GM19395 (cell line): Measurements from ENCODE around the gene PFKP.

Source experiments
- ATAC-seq: cut with Tn5 transposase; IDR thresholded peaks from one replicate; pipeline ENCODE4 v1.9.1; 2021; ENCODE audit warnings: mild to moderate bottlenecking, moderate library complexity; ENCODE audit not compliant: unreplicated experiment

PFKP gene

DNA sequence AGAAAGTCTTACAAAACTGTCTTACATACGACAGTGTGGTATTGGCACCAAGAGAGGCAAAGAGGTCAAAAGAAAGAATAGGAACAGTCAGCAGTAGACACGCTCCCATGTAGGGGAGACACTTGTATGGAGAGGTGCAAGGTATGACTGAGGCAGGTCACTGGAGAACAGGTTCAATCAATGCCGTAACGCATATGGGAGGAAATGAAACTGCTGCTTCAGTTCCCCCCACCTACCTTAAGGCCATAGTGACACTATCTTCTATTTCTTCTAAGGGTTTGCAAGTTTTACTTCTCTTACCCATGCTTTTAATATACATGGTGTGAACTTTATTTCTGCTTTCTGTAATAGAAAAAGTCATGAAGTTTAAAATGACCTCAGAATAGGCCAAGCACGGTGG, 110.7 kb downstream of the PFKP start:
- no peak for ATAC-seq

DNA sequence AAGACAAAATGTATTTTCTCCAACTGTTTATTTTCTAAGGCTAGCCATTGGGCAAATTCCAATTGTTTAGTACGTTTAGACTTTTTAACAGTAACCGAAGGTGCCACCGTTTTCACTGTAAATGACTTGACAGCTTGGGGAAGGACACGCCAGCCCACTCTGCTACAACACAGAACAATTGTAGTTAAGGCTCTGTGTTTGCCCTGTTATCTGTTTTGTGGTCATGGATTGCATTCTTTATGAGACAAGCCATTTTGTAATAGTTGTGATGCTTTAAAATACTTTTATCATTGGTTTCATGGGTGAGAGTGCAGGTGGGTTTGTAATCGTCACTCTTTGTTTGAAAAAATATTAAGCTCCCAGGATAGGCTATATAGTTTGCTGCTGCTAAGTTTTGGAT, 111.8 kb downstream of the PFKP start:
- ATAC-seq, result no peak

DNA sequence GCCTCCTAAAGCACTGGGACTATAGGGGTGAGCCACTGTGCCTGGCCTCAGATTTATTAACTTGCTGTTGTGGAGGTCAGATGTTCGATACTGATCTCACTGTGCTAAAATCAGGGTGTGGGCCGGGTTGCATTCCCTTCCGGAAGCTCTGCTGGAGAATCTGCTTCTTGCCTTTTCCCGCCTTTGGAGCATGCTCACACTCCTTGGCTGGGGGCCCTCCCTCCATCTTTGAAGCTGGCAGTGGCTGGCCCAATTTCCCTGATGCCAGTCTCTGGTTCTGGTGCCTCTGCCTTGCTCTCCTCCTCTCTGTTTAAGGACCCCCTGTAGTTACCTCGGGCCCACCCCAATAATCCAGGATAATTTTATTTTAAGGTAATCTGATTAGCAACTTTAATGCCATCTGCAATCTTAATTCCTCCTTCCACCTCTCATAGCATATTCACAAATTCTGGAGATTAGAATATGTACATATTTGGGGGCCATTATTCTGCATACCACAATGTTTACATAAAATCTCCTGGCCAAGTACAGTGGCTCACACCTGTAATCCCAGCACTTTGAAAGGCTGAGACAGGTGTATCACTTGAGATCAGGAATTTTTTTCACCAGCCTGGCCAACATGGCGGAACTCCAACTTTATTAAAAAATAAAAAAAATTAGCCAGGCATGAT, 113.1 kb downstream of the PFKP start:
- ATAC-seq, result no peak

DNA sequence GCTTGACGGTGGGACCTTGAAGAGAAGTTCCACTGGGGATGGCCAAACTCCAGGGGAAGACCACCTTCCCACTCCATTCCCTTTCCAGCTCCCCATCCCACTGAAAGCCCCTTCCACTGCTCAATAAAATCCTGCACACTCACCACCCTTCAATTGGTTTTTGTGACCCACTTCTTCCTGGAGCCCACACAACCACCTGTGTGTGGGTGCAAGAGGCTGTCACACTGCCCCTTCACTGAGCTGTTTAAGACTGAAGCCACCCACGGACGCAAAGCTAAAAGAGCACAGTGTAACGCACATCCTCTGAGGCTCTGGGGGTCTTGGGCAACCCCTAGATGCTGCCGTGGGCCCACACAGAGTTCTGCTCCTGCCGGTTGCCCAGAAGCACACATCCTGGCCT, 118.0 kb downstream of the PFKP start:
- ATAC-seq, result no peak

DNA sequence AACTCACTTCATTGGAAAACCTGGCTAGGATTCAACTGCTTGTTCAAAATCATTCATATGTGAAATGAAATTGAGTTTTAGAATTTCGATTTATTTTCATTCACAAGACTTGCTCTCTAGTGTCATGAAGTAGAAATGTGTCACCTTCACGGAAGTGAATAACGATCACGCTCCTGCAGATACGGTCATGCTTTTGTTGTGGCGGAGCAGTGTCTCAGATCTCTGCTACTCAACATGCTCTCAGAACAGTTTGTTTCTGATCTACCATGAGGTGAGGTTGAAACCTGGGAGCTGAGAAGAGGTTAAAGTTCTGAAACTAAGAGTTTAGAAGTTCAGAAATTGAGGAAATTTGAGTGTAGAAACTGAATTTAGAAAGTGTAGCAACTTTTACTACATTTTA, 119.0 kb downstream of the PFKP start:
- ATAC-seq, result no peak
